Measurements from ENCODE around the gene FAM193A.
"Not testable (repeated sequence)": the region's sequence is repeated elsewhere in the genome, so short reads cannot be mapped to it uniquely, and the experiment has no call there.

Gene FAM193A

DNA sequence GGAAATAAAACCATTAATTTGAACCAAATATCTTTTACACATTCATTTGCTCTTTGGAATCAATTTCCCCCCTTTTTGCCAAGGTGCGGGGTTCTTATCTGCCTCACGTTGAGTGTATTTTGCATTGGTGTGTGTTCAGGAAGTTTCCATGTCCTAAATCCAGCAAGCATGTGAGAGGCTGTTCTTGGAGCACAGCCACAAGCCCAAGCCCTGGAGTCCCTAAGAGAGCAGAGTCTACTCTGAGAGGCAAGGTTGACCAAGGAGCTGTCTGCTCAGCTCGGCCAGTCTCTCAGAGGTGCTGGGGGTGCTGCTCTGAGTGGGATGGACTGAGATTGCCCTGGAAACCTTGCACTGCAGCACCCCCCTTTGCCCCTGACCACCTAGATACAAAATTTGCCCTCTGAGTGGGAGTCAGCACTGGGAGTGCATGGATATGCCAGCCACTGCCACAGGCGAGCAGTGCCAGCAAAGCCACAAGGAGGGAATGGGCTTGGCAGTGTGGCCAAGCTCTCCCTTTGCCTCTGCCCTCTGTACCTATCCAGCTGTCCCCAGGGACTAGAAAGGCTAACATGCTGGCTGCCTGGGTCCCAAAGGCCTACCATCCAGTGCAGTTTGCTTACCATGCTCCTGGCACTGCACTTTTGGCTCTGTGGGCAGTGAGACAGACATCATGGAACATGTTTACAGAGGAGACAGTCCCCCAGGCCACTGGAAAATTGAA, 20.5 kb upstream of the FAM193A start:
- no peak for DNase-seq

DNA sequence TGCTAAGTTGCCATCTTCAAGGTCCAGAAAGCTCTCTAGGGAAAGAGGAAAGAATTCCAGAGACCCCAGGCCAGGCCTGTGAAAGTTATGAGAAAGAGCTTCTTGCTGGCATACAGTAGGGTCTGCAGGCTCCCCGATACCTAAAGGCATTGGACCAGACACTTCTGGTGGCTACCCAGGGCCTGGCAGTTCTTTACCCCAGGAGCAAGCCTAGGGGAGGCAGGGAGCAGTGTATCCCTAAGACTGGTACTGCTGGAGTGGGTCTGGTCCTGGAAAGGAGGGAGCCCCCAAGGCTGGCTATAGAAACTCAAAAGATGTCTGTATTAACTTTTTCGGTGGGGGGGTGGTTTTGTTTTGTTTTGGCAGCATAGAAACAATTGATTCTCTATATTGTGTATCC, 19.8 kb upstream of the FAM193A start:
- no peak for DNase-seq

DNA sequence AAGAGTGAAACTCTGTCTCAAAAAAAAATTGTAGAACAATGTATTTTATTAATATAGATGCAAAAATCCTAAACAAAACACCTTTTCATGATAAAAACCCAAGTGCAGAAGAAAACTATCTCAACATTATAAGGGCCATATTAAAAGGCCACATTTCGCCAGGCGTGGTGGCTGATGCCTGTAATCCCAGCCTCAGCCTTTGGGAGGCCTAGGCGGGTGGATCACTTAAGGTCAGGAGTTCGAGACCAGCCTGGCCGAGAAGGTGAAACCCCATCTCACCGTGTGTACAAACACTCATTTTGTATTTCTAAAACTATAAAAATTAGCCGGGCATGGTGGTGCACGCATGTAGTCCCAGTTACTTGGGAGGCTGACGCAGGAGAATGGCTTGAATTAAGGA, 9.9 kb upstream of the FAM193A start:
- no peak for DNase-seq

DNA sequence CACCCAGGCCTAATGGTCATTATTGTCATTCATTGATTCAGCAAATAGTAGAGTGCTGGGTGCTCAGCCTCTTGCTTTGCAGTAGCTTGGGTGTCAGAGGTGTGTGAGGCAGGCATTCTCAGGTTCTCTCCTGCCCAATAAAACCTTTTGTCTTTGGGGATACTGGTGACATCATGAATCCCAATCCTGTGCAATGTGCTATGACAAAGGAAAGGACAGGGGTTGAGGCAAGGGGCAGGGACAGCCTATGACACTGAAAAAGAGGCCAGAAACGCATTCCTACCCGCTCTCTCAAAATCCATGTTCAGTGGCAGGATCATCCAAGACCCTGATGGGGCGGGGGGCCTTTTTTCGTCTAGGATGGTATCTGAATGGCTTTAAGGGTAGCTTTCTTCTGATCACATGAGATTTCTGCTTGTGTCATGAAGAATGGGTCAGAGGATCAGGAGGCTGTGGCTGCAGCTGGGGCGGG, 1.5 kb upstream of the FAM193A start:
- DNase-seq: no peak

DNA sequence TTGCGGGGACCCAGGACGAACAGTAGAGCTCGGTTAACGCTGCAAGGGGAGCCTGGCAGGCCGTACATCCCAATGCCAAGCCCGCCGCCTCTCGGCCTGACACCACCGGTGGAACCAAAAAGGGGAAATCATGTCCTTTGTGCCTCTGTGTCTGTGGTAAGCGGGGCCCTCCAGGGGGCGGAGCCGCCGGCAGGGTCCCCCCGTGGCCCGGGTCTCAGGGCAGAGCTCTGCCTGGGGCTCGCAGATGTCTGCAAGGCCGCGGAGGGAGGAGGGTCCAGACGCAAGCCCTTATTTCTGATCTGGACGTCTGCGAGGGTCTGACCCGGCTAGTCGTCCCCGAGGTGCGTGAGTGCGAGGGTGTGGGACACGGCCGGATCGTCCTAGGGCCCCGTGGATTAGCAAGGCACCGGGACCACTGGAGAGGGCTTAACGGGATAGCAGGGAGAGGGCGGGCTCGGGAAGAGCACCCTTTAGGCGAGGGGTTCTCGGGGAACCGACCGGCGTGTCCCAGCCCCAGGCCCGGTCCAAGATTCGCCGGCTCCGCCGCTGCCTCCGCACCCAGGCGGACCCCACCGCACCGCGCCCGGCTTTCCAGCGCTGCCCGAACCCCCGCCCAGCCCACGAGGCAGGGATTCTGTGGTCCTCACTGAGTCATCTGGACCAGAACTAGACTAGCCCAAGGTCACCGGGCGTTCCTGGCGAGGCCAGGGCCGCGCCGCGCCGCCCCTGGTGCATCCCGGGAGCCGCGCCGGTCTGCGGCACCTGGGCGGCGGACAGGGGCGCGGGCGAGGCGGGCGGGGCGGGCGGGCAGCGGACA, 863 bp upstream of the FAM193A start:
- DNase-seq: peak; percentile 58

DNA sequence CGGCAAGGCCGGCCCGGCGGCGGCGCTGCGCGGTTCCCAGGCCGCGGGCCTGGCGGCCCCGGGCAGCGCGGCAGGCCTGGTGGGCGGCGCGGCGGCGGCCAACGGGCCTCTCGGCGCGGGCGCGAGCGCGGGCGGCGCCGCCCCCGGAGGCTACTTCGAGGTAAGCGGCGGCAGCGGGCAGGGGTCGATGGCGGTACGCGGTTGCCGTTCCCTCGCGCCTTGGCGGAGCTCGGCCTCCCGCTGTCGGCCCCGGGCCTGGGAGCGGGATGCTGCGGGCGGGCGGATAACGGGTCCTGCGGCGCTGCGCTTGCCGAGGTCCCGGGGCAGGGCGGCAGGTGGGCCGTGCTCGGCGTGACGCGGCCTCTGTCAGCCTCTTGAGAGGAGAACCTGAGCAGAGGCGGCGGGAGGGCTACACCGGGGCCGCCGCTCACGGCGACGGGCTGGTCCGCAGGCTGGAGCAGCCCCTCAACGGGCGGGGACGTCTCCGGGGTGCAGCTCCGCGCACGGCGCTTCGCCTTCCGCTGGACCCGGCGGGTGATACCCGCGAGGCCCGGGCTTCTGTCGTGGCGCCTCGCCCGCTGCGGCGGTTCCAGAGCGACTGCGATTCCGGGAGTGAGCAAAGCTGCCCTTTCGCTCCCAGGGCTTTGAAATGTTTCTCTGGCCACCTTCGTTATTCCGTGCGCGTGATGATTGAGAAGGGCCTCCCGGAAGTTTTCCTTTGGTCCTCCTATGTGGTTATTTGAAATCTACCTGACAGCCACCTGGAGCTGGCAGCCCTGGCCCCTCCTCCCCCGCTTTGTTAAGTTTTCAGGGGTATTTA, 774 bp downstream of the FAM193A start:
- DNase-seq: peak; percentile 53

DNA sequence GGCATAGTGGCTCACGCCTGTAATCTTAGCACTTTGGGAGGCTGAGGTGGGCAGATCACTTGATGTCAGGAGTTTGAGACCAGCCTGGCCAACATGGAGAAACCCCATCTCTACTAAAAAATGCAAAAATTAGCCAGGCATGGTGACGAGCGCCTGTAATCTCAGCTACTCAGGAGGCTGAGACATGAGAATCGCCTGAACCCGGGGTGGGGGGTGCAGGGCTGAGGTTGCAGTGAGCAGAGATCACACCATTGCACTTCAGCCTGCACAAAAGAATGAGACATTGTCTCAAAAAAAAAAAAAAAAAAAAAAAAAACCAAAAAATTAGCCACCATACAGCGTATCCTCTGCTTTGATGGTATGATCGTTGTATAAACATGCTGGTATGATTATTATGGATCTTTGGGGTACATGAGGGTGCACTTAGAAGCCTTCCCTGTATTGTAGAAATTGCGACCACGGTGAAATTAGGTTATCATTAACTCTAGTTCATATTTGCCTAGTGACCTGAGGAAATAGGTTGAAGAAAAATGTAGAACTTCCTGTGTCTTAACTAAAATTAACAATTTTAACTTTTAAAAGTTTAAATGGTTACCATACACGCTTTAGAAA, 7.2 kb downstream of the FAM193A start:
- DNase-seq: not testable (repeated sequence)

DNA sequence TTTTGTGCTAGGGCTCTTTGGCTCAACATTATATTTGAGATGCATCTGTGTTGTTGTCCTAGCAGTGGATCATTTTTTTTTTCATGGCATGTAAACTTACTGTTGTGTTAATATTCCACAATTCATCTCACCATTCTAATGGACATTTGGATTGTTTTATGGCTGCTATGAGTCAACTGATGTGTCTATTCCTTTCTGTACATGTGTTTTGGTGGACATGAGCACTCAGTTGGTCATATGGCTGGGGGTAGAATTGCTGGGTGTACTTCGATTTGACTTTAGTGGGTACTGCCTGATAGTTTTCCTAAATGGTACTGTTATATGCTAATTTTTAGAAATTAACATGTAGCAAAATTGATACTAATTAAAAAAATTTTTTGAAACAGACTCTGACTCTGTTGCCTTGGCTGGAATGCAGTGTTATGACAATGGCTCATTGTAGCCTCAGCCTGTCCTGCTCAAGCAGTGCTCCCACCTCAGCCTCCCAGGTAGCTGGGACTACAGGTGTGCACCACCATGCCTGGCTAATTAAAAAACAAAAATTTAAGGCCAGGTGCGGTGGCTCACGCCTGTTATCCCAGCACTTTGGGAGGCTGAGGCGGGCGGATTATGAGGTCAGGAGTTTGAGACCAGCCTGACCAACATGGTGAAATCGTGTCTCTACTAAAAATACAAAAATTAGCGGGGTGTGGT, 9.0 kb downstream of the FAM193A start:
- no peak for DNase-seq

DNA sequence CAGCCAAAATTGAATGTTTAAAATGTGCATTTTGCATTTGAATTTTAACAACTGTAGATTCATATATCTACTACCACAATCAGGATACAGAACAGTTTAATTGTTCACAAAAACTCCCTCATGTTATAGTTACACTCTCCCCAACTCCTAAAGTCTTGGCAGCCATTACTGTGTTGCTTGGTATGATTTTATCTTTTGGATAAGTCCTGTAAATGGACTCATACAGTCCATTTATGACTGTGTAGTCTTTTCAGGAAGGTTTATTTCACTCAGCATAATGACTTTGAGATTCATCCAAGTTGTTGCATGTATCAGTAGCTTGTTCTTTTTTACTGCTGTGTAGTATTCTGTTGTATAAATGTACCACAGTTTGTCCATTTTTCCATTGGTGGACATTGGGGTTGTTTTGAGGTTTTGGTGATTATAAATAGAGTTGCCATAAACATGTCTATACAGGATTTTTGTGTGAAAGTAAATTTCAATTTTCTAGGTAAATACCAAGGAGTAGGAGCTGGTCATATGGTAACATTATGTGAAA, 9.9 kb downstream of the FAM193A start:
- no peak for DNase-seq

DNA sequence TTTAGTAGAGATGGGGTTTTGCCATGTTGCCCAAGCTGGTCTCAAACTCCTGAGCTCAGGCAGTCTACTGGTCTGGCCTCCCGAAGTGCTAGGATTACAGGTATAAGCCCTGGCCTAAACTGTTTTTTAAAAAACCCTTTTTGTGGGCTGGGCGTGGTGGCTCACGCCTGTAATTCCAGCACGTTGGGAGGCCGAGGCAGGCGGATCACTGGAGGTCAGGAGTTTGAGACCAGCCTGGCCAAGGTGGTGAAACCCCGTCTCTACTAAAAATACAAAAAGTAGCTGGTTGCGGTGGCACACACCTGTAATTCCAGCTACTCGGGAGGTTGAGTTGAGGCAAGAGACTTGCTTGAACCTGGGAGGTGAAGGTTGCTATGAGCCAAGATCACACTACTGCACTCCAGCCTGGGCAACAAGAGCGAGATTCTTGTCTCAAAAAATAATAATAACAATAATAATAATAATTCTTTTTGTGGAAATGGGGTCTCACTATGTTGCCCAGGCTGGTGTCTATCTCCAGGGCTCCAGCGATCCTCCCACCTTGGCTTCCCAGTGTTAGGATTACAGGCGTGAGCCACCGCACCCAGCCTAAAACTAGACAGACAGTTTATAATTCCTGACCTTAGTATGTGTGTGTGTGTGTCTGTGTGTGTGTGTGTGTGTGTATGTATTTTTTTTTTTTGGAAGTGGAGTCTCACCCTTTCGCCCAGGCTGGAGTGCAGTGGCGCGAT, 10.7 kb downstream of the FAM193A start:
- not testable (repeated sequence) for DNase-seq

DNA sequence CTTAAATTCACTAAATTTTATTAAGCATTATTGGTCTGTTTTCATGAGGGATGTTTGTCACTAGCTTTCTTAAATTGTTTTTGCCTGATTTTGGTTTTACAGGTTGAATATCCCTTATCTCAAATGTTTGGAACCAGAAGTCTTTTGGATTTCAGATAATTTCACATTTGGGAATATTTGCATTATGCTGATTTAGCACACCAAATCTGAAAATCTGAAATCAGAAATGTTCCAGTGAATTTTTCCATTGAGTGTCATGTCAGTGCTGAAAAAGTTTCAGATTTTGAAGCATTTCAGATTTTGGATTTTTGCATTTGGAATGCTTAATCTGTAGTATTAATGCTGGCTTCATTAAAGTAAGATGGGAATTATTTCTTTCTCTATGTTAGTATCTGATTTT, 14.7 kb downstream of the FAM193A start:
- no peak for DNase-seq

DNA sequence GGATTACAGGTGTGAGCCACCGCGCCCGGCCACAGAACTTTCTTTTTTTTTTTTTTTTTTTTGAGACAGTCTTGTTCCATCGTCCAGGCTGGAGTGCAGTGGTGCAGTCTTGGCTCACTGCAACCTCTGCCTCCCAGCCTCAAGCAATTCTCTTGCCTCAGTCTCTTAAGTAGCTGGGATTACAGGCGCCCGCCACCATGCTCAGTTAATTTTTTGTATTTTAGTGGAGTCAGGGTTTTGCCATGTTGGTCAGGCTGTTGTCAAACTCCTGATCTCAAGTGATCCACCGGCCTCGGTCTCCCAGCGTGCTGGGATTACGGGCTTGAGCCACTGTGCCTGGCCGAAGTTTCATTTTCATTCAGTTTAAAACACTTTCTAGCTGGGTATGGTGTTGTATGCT, 16.4 kb downstream of the FAM193A start:
- no peak for DNase-seq

DNA sequence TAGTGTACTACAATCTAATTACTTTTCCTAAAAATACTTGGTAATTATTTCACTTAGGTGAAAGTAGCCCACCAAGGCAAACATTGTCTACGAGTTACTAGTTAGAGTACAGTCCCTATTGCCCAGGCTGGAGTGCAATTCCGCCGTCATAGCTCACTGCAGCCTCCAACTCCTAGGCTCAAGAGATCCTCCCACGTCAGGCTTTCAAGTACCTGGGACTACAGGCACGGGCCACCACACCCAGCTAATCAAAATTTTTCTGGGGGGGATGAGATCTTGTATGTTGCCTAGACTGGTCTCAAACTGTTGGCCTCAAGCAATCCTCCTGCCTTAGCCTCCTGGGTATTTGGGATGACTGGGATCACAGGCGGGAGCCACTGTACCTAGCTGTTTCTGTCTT, 21.9 kb downstream of the FAM193A start:
- DNase-seq: no peak

DNA sequence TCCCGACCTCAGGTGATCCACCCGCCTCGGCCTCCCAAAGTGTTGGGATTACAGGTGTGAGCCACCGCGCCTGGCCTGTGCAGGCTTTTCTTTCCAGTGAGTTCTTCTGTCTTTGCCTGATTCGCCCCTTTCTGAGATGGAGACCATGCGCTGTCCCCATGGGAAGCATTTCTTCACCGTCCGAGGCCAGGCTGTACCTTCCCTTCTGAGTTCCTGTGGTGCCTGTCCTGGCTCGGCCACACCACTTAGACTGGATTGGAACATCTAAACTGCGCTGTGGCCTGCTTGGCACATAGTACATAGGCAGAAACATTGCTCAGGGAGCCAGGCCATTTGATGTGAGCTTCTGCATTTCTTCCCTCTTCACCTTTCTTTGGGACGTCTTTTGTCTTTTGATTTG, 23.7 kb downstream of the FAM193A start:
- no peak for DNase-seq

DNA sequence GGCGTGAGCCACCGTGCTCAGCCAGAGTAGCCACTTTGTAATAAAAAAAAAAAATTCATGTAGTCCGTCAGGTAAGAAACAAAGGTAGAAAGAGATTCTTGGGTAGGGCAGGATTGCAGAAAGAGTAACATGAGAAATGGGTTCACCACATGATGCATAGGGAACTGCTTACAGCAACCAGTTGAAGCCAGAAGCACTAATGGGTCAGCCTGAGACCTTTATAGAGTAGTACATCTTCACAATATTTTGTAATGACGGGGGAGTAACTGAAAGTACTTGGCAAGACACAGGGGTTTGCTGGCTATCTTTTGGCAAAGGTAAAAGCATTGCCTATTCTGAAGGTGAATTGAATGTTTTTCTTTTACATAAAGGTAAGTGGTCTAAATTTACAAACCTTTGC, 29.1 kb downstream of the FAM193A start:
- no peak for DNase-seq

DNA sequence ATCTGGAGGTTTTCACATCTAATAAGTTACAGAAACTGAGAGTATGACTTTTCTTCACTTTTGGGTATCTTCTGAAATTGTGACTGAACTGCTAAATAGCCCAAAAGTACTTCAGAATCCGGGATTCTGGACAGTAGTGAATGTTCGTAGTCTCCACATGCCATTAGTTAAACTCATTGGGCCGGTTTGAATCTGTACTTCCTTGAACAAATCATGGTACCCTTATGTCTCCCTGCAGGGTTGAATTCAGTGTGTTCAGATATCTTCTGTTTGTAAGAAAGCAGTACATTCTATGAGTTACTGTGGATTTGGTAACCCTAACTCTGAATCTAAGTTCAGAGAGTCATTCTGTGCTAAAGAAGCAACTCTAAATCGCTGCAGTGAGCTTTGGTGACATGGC, 33.6 kb downstream of the FAM193A start:
- DNase-seq: no peak

DNA sequence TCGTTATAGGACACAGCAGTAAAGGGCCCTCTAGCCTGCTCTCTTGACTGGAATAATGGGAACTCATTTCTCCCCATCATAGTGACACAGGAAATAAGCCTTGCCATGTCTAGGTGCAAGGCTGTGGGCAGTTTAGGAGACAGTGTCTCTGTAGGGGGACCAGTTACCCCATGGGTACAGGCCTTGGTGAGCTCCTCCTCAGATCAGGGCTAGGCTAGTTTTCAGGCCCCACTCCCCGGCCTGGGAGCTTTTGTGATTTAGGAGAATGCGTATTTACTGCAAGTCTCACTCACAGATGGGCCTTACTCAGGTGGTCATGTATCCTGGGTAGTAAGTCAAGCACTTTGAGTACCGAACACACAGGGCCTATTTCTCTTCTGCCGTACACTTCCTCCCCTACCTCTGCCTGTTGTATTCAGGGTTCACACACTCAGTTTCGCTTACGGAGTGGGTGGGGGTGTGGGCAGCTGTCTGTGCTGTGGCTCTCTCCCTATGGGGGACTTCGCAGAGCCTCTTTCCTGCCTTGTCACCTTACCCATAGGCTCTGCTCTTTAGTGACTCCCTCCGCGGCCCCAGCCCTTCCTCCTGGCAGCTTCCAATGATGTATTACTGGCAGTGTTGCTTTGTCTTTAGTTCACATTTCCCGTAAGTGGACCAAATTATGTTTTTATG, 34.2 kb downstream of the FAM193A start:
- peak; percentile 54 for DNase-seq

DNA sequence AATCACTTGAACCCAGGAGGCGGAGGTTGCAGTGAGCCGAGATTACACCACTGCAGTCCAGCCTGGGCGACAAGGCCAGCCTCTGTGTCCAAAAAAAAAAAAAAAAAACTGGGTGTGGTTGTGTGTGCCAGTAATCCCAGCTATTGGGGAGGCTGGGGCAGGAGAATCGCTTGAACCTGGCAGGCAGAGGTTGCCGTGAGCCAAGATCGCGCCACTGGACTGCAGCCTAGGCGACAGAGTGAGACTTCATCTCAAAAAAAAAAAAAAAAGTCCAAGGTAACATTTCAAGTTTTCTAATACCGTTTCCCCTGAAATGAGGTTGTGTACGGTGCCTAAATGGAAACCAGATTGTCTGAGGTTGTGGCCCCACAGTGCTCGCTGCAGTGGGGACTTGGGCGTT, 35.6 kb downstream of the FAM193A start:
- DNase-seq: no peak

DNA sequence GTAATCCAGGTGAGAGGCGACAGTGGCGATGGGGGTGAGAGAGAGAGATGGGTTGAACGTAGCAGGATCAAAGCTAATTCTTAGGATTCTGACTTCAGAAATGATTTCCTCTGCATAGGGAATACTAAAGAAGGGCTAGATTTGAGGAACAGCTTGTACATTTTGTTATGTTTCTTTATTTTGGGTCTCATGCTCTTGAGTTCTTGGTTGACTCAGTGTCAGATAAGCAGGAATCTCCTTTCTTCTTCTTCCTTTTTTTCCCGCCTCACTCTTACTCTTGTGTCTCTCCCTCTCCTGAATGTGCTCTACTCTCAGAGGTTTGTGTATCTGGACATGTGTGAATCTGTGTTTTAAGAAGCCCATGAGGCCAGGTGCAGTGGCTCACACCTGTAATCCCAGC, 36.4 kb downstream of the FAM193A start:
- no peak for DNase-seq

DNA sequence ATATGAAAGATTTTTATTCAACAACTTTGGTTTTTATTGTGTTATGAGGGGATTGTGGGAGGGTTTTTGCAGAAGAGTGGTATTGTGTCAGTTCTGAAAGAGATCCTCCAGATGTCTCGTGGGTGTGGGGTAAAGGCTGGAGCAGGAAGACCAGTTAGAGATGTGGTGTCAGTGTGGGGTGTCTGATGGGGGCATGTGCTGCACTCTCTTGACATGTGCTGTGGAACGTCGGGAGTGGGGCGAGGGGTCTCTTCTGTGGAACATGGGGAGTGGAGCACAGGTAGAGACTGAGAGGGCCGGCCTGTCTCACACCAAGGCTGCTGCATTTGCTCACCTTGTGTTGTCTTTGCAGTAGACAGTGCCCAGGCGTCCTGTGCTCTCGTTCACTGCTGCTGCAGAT, 37.6 kb downstream of the FAM193A start:
- no peak for DNase-seq

DNA sequence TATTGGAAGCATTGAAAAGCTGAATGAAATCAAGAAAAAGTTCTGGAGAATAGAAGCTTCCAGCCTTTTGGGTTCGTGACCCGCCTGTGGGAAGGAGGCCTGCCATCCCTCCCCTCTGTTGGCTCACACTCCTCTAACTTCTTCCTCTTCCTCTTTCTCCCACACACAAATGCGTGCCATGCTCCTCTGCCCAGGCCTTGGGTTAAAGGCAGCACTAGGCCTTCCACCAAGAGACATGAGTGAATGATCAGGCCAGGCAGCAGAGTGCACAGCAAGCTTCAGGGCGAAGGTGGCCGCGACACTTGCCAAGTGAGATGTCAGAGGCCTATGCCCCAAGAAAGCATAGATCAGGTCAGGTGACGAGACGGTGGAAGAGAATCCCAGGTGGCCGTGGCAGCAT, 38.4 kb downstream of the FAM193A start:
- DNase-seq: no peak

Measured in activated CD4-positive, alpha-beta T cell treated with anti-CD3 and anti-CD28 coated beads, Interleukin-2, Interleukin-6, amounts not matched to agents 100 ng/mL and 50 ng/mL, durations not matched to agents 16 hours and 8 hours (primary cell).